T-helper 17 cell (primary cell): ENCODE results near the gene TSNAXIP1. TPM values are rescaled to one million over a fixed set of nuclear protein-coding genes. Genes with fewer than 3 reads are reported as not detected.

Source experiments
- ATAC-seq: fragments of 150-1000 bp; cut with Tn5 transposase; 2 replicates; pipeline ENCODE4 v1.10.0; 2021; ENCODE audit warnings: mild to moderate bottlenecking, moderate library complexity
- DNase-seq, 3 donors: peaks; one replicate each; pipeline versions ENCODE4 v3.0.0 to v3.0.0-alpha.2; 2020 to 2021
- H3K9me3 ChIP-seq: one replicate; pipeline ENCODE4 v1.7.0; 2013; ENCODE audit warnings: low read length, mild to moderate bottlenecking; ENCODE audit not compliant: control insufficient read depth, poor library complexity, severe bottlenecking
- H3K27ac Mint-ChIP-seq: one replicate; pipeline ENCODE4 v1.8.0; 2022; ENCODE audit warnings: mild to moderate bottlenecking, moderate library complexity, mixed read lengths
- H3K27me3 Mint-ChIP-seq: one replicate; pipeline ENCODE4 v1.8.0; 2022; ENCODE audit warnings: mixed read lengths
- H3K36me3 Mint-ChIP-seq: one replicate; pipeline ENCODE4 v1.8.0; 2022; ENCODE audit warnings: low read depth, mixed read lengths
- H3K4me1 Mint-ChIP-seq: one replicate; pipeline ENCODE4 v1.8.0; 2022; ENCODE audit warnings: mild to moderate bottlenecking, mixed read lengths
- H3K4me3 Mint-ChIP-seq: one replicate; pipeline ENCODE4 v1.8.0; 2022; ENCODE audit warnings: mild to moderate bottlenecking, moderate library complexity, mixed read lengths
- total RNA-seq, 4 donors: library from RNA in 2 of 4; stranded (reverse) in 2 of 4; gene quantifications; one replicate each; pipeline ENCODE4 v1.2.3 and lab custom pipeline; 2022 to 2026

TSNAXIP1 gene
- total RNA-seq, 2 donors from 2014 or later = 0.62 to 0.63 TPM

DNA sequence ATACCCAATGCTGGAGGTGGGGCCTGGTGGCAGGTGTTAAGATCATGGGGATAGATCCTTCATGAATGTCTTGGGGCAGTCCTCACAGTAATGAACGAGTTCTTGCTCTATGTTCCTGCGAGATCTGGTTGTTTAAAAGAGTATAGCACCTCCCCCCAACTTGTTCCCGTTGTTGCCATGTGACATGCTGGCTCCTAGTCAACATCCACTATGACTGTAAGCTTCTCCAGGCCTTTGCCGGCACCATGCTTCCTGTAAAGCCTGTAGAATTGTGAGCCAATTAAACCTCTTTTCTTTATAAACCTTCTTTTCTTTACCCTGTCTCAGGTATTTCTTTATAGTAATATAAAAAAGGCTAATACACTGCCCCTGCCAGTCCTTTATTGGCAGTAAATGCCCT, 33.6 kb upstream of the TSNAXIP1 start:
- H3K4me1 Mint-ChIP-seq = peaks cover 5% of the 10 kb centered on the region
- peak overlapping the region; percentile 31 for H3K4me3 Mint-ChIP-seq
- no peak for ATAC-seq
- no peak overlapping the region for H3K27ac Mint-ChIP-seq
- no peaks in the 10 kb centered on the region for H3K36me3 Mint-ChIP-seq
- no peak for DNase-seq
- H3K27me3 Mint-ChIP-seq = no peaks in the 10 kb centered on the region
- no peaks in the 10 kb centered on the region for H3K9me3 ChIP-seq

DNA sequence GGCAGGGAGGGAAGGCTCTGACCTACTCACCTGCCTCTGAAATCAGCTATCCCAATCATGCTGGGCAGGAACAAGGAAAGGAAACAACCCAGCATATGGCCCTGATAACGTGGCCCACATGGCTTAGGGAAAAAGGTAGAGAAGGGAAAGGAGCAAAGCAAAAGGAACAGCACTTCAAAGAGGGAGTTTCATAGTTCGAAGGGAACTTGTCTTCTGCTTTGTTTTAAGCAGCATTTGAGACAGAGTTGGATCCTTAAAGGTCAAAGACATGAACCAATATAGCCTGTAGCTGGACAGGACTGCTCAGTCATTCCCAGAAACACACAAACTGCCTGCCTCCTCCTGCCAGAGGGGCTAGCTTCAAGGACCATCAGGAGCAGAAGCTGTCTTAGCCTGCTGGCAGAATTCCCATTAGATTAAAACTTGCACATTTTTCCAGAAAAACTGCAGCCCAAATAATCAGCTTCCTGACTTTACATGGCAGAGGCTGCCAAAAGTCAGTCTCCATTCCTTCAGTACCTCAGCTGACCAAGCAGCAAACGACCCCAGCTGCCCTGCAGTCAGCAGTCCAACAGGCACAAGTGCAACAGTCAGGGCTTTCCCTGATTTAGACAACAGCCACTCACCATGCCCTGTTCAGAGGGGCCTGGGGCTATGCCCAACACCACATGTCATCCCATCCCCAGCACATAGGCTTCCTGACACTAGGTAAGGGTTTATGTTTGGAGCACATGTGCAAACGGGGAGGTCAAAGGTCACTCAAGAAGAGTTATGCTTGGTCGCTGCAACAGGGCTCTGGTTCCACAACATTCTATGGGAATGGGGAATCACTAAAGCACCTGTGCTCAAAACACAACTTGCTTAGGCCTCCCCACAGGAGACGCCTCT, 32.9 kb upstream of the TSNAXIP1 start:
- DNase-seq = no peak
- Mint-ChIP-seq H3K4me3 (no peak overlapping the region), H3K27me3 (no peaks in the 10 kb centered on the region), H3K4me1 (peaks cover 5% of the 10 kb centered on the region), H3K36me3 (no peaks in the 10 kb centered on the region), H3K27ac (no peak overlapping the region)
- H3K9me3 ChIP-seq = no peaks in the 10 kb centered on the region
- no peak for ATAC-seq

DNA sequence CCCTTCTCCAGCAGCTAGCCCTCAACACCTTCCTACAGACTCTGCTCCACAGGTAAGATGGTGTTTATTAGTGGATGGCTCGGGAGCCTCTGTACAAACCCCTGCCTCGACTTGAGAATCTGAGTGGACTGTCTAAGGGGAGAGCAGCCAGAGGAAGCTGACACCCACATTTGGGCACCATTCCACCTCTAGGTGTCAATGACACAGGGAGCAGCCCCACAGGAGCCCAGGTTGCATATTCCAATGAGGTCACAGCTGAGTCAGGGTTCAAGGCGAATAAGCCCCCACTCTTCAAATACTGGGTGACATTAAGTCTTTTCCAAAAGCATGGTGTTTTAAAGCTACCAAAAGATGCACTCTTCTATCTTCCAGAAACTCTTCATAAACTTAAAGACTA, 32.2 kb upstream of the TSNAXIP1 start:
- DNase-seq (no peak), ATAC-seq (no peak)
- peaks cover 6% of the 10 kb centered on the region for H3K4me1 Mint-ChIP-seq
- H3K4me3 Mint-ChIP-seq = peak overlapping the region; percentile 21
- H3K36me3 Mint-ChIP-seq = no peaks in the 10 kb centered on the region
- H3K9me3 ChIP-seq = no peaks in the 10 kb centered on the region
- H3K27ac Mint-ChIP-seq = no peak overlapping the region
- no peaks in the 10 kb centered on the region for H3K27me3 Mint-ChIP-seq

DNA sequence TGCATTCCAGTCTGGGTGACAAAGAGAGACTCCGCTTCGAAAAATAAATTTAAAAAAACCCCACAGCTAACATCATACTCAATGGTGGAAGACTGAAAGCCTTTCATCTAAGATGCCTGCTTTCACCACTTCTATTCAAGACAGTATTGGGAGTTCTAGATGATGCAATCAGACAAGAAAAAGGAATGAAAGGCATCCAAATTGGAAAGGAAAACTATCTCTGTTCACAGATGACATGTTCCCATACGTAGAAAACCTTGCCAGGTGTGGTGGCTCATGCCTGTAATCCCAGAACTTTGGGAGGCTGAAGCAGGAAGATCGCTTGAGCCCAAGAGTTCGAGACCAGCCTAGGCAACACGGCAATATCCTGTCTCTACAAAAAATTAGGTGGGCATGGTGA, 31.4 kb upstream of the TSNAXIP1 start:
- Mint-ChIP-seq H3K27ac (peak overlapping the region; percentile 34), H3K27me3 (no peaks in the 10 kb centered on the region), H3K4me3 (no peak overlapping the region), H3K36me3 (peaks cover 4% of the 10 kb centered on the region), H3K4me1 (peaks cover 13% of the 10 kb centered on the region)
- DNase-seq (no peak), ATAC-seq (no peak)
- H3K9me3 ChIP-seq = no peaks in the 10 kb centered on the region

- Mint-ChIP-seq H3K36me3 (peaks cover 6% of the 10 kb centered on the region), H3K4me3 (no peak overlapping the region), H3K27ac (peak overlapping the region; percentile 88), H3K4me1 (peaks cover 31% of the 10 kb centered on the region), H3K27me3 (no peaks in the 10 kb centered on the region)
- no peaks in the 10 kb centered on the region for H3K9me3 ChIP-seq
- ATAC-seq (peak; percentile 54), DNase-seq (no peak)
These were observed 27.3 kb upstream of the TSNAXIP1 start for GRCh38 chr16:67779256-67780014.

DNA sequence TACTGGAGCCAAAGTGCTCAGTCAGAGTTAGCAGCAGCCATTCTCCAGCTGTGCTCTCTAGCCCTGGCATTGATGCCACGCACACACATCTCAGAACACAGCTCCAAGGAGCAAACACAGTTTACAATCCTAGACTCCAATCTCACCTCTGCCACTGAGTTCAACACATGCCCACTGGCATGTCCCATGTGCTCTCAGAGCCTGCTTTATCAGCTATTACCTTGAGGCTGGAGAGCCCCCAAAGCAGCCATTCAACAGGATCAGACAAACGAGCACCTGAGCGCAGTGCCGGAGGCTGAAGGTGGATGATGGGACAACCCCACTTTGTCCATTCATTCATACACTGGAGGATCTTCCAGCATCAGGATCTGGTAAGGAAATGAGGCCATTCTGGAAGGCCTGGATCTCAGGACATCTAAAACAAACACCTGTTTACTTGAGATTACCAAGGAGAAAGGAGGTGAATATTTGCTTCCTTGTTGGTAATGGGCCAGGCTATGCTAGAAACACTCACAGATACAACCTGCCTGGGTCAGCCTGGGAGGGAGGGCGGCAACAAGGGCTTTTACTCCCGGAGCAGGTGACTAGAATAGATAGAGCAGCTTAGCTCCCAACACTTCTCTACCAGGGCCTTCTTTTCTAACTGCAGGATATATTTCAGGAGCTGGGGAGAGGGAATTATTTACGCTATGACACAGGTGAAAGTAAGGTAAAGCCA, 25.7 kb upstream of the TSNAXIP1 start:
- no peak for ATAC-seq

GRCh38 chr16:67781565-67781921, 25.1 kb upstream of the TSNAXIP1 start:
- Mint-ChIP-seq H3K36me3 (peaks cover 6% of the 10 kb centered on the region), H3K27me3 (no peaks in the 10 kb centered on the region), H3K4me1 (peaks cover 31% of the 10 kb centered on the region), H3K4me3 (no peak overlapping the region), H3K27ac (peak overlapping the region; percentile 88)
- DNase-seq (no peak), ATAC-seq (peak; percentile 53)
- no peaks in the 10 kb centered on the region for H3K9me3 ChIP-seq

More for the DNA sequence above, 25.7 kb upstream of the TSNAXIP1 start:
- Mint-ChIP-seq H3K27ac (peak overlapping the region; percentile 88), H3K4me3 (no peak overlapping the region), H3K4me1 (peaks cover 28% of the 10 kb centered on the region), H3K27me3 (no peaks in the 10 kb centered on the region), H3K36me3 (peaks cover 6% of the 10 kb centered on the region)
- no peaks in the 10 kb centered on the region for H3K9me3 ChIP-seq
- DNase-seq = no peak

GRCh38 chr16:67782567-67783352, 23.9 kb upstream of the TSNAXIP1 start:
- no peaks in the 10 kb centered on the region for H3K9me3 ChIP-seq
- Mint-ChIP-seq H3K27ac (no peak overlapping the region), H3K4me3 (no peak overlapping the region), H3K36me3 (peaks cover 6% of the 10 kb centered on the region), H3K27me3 (no peaks in the 10 kb centered on the region), H3K4me1 (peaks cover 30% of the 10 kb centered on the region)
- ATAC-seq (no peak), DNase-seq (no peak)

DNA sequence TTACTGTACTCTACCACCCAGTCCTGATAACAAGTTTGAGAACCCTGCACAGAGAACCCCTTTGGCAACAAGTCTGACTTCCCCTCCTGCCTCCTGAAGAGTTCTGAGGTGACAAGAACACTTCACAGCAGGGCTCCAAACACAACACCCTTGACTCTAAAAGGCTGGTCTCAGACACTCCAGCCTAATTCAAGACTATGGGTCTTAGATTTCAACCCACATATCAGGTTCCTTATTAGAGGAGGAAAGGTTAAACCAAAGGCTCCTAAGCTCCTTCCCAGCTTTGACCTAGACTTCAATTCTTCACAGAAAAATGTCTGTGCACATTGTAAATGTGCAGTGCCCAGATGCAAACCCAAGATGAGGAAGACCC, 23.4 kb upstream of the TSNAXIP1 start:
- H3K4me3 Mint-ChIP-seq = no peak overlapping the region
- H3K27ac Mint-ChIP-seq = no peak overlapping the region
- peaks cover 6% of the 10 kb centered on the region for H3K36me3 Mint-ChIP-seq
- H3K9me3 ChIP-seq = no peaks in the 10 kb centered on the region
- ATAC-seq = no peak
- no peak for DNase-seq
- peaks cover 30% of the 10 kb centered on the region for H3K4me1 Mint-ChIP-seq
- H3K27me3 Mint-ChIP-seq = no peaks in the 10 kb centered on the region

- H3K36me3 Mint-ChIP-seq = no peaks in the 10 kb centered on the region
- DNase-seq (no peak), ATAC-seq (no peak)
- H3K4me3 Mint-ChIP-seq = no peak overlapping the region
- peaks cover 17% of the 10 kb centered on the region for H3K4me1 Mint-ChIP-seq
- no peaks in the 10 kb centered on the region for H3K27me3 Mint-ChIP-seq
- H3K9me3 ChIP-seq = no peaks in the 10 kb centered on the region
- no peak overlapping the region for H3K27ac Mint-ChIP-seq
These were observed 20.2 kb upstream of the TSNAXIP1 start for GRCh38 chr16:67786491-67786890.

DNA sequence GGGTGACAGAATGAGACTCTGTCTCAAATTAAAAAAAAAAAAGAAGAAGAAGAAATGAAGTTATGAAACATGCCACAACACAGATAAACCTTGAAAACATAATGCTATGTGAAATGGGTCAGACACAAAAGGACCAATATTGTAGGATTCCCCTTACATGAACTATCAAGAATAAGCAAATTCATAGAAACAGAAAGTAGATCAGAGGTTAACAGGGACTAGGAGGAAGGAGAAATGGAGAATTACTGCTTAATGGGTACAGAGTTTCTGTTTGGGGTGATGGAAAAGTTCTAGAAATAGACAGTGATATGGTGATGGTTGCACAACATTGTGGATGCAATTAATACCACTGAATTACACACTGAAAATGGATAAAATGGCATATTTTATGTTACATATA, 16.6 kb upstream of the TSNAXIP1 start:
- Mint-ChIP-seq H3K4me3 (no peak overlapping the region), H3K36me3 (no peaks in the 10 kb centered on the region), H3K4me1 (peaks cover 11% of the 10 kb centered on the region), H3K27ac (peak overlapping the region; percentile 16), H3K27me3 (no peaks in the 10 kb centered on the region)
- DNase-seq = no peak
- H3K9me3 ChIP-seq = no peaks in the 10 kb centered on the region
- no peak for ATAC-seq

DNA sequence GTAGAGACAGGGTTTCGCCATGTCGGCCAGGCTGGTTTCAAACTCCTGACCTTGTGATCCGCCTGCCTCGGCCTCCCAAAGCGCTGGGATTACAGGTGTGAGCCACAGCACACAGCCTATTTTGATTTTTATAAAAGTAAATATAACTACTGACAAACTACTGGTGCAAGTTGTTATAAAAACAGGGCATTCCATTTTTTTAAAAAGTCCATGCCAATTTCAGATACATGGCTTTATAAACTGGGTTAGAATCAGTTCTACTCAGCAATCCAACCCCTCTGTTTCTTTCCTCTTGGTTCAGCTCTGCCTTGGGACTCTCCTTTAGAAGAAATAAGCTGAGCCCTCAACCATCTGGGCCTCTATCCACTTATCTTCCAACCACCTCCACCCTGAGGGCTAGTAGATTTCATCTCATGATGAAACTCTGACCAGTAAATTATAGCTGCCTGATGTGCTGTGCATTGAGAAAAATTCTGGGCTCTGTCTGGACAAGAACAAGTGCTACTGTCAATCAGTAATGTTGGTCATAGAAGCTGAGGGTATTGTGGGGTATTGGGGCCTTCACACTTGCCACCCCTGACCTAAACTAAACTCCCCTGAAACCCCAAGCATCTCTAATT, 10.5 kb upstream of the TSNAXIP1 start:
- DNase-seq = no peak
- H3K4me3 Mint-ChIP-seq = no peak overlapping the region
- H3K27me3 Mint-ChIP-seq = no peaks in the 10 kb centered on the region
- H3K9me3 ChIP-seq = no peaks in the 10 kb centered on the region
- peaks cover 35% of the 10 kb centered on the region for H3K4me1 Mint-ChIP-seq
- no peak overlapping the region for H3K27ac Mint-ChIP-seq
- no peaks in the 10 kb centered on the region for H3K36me3 Mint-ChIP-seq
- ATAC-seq = no peak
